ENCODE measurements around the gene ZFYVE19.
"Not testable (repeated sequence)": the region's sequence is repeated elsewhere in the genome, so short reads cannot be mapped to it uniquely, and the experiment has no call there.

ZFYVE19 gene

DNA sequence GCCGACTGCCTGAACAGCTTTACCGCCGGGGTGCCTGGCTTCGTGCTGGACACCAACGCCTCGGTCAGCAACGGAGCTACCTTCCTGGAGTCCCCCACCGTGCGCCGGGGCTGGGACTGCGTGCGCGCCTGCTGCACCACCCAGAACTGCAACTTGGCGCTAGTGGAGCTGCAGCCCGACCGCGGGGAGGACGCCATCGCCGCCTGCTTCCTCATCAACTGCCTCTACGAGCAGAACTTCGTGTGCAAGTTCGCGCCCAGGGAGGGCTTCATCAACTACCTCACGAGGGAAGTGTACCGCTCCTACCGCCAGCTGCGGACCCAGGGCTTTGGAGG, 37.8 kb downstream of the ZFYVE19 start:
- in situ Hi-C loops (cut with HindIII; ENCODE audit: low sequenced_read_pairs), result no loop called here

DNA sequence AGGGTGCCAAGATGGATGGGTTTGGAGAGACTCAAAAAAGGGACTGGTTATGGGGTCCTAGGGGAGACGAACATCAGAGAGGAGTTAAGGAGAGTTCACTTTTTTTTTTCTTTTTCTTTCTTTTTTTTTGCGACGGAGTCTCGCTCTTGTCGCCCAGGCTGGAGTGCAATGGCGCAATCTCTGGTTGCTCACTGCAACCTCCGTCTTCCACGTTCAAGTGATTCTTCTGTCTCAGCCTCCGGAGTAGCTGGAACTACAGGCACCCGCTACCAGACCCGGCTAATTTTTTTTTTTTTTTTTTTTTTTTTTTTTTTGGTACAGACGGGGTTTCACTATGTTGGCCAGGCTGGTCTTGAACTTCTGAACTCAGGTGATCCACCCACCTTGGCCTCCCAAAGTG, 38.1 kb downstream of the ZFYVE19 start:
- in situ Hi-C loops (cut with HindIII; ENCODE audit: low sequenced_read_pairs), result no loop called here

DNA sequence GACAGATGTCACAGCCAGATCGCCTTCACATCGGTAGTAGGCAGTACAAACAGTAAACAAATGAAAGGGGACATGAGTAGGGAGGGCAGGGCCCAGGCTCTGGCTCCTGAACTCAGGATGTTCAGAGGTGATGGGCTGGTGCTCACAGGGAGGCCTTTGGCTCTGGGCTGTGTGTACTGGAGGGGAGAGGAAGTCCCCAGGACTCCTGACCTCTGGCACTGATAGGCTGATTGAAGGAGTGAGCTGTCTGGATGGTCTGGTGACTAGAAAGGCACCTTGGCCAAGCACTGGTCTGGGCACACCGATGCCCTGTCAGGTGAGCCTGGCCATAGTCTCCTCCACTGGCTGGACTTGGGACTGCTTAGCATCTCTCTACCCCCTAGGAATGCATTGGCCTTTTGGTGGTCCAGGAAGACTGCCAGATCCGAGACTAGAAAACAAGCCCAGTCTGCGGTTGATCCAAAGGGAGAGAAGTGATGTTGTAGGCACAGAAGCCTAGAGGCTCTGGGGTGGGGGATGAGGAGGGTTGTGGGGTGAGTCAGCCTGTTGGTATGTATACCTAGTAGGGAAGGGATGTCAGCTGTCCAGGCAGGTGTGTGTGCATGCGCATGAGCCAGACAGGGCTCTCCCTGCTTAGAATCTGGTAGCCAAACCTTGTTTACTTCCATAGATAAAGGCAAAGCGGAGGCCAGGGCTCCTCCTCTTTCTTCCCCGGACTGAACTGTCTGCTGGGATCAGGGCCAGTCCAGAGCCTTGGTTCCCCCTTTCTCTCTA, 38.8 kb downstream of the ZFYVE19 start:
- in situ Hi-C loops (cut with HindIII; ENCODE audit: low sequenced_read_pairs), result no loop called here

DNA sequence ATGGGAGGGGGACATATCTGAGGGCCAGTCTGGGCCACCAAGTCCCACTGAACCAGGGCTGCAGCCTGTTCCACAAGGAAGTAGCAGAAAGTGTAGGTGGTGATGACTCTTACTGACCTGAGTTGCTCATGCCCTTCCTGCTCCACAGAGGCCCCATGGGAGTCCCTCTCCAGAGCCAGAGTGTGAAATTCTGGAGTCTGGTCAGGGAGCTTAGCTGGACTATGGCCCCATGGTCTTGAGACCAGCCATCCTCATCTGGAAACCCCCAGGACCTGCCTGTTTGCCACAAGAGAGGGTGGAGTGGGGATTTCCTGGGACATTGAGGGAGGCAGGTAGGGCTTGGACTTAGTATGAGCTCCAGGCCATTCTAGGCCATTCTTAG, 39.9 kb downstream of the ZFYVE19 start:
- in situ Hi-C loops (cut with HindIII; ENCODE audit: low sequenced_read_pairs), result no loop called here

- in situ Hi-C loops (cut with HindIII; ENCODE audit: low sequenced_read_pairs), result no loop called here
Measured at GRCh38 chr15:40847223-40847961, 40.5 kb downstream of the ZFYVE19 start.

- in situ Hi-C loops (cut with HindIII; ENCODE audit: low sequenced_read_pairs), result no loop called here
Measured at GRCh38 chr15:40850576-40851112, 43.8 kb downstream of the ZFYVE19 start.

DNA sequence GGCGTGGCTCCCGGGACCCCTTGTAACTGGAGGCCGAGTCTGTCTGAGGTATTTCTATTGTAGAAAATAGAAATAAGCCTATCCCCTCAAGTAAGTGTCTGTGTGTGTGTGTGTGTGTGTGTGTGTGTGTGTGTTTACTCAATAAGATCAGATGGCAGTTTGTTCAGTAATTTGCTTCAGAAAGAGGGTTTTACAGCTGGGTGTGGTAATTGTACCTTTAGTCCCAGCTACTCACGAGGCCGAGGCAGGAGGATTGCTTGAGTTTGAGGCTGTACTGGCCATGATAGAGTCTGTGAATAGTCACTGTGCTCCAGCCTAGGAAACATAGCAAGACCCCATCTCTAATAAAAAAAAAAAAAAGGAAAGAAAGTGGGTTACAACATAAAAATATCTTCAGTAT, 45.6 kb downstream of the ZFYVE19 start:
- in situ Hi-C loops (cut with HindIII; ENCODE audit: low sequenced_read_pairs), result no loop called here

GRCh38 chr15:40853241-40853890, 46.5 kb downstream of the ZFYVE19 start:
- in situ Hi-C loops (cut with HindIII; ENCODE audit: low sequenced_read_pairs), result no loop called here

DNA sequence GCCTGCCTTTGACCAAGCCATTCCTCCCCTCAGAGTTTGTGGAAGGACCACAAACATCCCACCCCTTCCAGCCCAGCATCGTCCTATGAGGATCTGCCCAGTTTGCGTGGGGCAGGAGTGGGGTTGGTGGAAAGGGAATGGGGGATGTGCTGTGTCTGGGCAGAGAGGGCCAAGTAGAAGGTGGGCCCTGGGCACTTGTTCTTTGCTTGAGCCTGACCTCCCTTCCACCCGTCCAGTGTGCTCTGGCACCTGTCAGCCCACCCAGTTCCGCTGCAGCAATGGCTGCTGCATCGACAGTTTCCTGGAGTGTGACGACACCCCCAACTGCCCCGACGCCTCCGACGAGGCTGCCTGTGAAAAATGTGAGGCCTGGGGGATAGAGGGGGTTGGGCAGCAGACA, 47.3 kb downstream of the ZFYVE19 start:
- in situ Hi-C loops (cut with HindIII; ENCODE audit: low sequenced_read_pairs), result no loop called here

DNA sequence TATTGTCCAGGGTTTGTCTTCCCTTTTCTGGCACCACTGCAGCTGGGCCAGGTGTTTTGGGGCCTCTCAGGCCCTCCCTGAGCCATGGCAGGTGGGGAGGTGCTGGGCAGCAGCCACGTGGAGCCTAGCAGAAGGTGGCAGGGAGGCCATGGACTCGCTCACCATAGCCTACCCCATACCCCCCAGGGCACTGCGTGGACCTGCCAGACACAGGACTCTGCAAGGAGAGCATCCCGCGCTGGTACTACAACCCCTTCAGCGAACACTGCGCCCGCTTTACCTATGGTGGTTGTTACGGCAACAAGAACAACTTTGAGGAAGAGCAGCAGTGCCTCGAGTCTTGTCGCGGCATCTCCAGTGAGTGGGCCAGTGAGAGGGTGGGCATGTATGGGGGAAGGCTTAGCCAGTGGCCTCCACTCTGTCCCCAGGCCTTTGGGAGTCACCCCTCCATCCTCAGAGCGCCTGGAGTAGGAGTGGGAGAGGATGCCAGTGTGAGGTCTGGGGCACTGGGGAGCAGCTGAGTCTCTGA, 48.9 kb downstream of the ZFYVE19 start:
- in situ Hi-C loops (cut with HindIII; ENCODE audit: low sequenced_read_pairs), result no loop called here

GRCh38 chr15:40856746-40857145, 49.9 kb downstream of the ZFYVE19 start:
- in situ Hi-C loops (cut with HindIII; ENCODE audit: low sequenced_read_pairs), result no loop called here

- in situ Hi-C loops (cut with HindIII; ENCODE audit: low sequenced_read_pairs), result no loop called here
Measured at GRCh38 chr15:40857601-40858341, 50.9 kb downstream of the ZFYVE19 start.

- in situ Hi-C loops (cut with HindIII; ENCODE audit: low sequenced_read_pairs), result no loop called here
Measured at GRCh38 chr15:40858706-40859105, 51.8 kb downstream of the ZFYVE19 start.

- in situ Hi-C loops (cut with HindIII; ENCODE audit: low sequenced_read_pairs), result no loop called here
Measured at GRCh38 chr15:40859206-40859851, 52.4 kb downstream of the ZFYVE19 start.

- in situ Hi-C loops (cut with HindIII; ENCODE audit: low sequenced_read_pairs), result not testable (repeated sequence)
Measured at GRCh38 chr15:40861147-40861546, 54.3 kb downstream of the ZFYVE19 start.

DNA sequence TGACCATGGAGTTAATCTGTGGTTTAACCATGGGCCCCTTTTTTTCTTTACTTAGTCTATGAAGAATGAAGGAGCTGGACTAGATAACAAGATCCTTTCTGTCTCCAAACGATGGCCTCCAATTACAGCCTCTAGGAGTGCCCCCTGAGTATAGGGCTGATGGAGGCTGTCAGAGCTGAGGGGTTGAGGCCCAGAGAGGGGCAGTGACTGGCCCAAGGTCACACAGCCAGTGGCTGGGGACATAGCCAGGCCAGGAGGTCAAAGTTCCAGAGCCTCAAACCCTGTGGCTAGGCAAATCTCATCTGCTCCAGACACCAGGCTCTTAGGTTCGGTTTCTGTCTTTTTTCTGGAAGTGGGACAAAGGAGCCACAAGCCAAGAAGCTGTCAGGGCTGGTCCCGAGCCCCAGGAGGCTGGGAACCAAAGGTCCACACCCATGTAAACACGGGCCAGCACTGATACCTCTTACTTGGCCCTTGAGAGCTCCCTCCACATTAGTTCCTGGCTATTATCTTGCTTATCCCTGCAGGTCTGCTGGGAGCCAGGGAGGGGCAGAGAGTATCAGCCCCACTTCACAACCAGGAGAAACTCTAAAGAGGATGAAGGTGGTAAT, 56.9 kb downstream of the ZFYVE19 start:
- in situ Hi-C loops (cut with HindIII; ENCODE audit: low sequenced_read_pairs), result no loop called here

All from endothelial cell of hepatic sinusoid (primary cell).